Measurements from ENCODE around the gene RBM15. TPM values are rescaled to one million over a fixed set of nuclear protein-coding genes. Genes with fewer than 3 reads are reported as not detected.

The RBM15 gene
- total and polyA plus RNA-seq, 2 experiments from 2014 or later, result 20.8 to 84.0 TPM

- no peak overlapping the region for H3K4me2 ChIP-seq
- peaks cover 12% of the 10 kb centered on the region; the same call in 1 of the 2 replicates for H3K9me2 ChIP-seq (ENCODE audit: insufficient read depth)
- H2AFZ ChIP-seq, result no peak overlapping the region
- H4K20me1 ChIP-seq (replicated peaks; ENCODE audit: insufficient read depth), result no peaks in the 10 kb centered on the region
- Mint-ChIP-seq H3K4me3 (no peak overlapping the region), H3K27ac (no peak overlapping the region), H3K9me3 (no peaks in the 10 kb centered on the region), H3K4me1 (no peaks in the 10 kb centered on the region), H3K36me3 (ENCODE audit: low read depth) (no peaks in the 10 kb centered on the region), H3K27me3 (ENCODE audit: insufficient read depth, low read depth, poor library complexity) (peaks cover 9% of the 10 kb centered on the region)
- no peaks in the 10 kb centered on the region for H3K36me3 ChIP-seq (ENCODE audit: insufficient read depth)
- H3K4me3 ChIP-seq, result no peak overlapping the region
- TF ChIP-seq ZNF462 (CRISPR knock-in tag; IDR thresholded peaks at IDR 0.05) (no peak), ZNF114 (CRISPR knock-in tag; IDR thresholded peaks at IDR 0.05) (no peak), EZH2 (IDR thresholded peaks at IDR 0.05; ENCODE audit: low read depth, unreplicated experiment) (no peak), NANOG (IDR thresholded peaks at IDR 0.05; ENCODE audit: borderline replicate concordance) (no peak), STAT1 (IDR thresholded peaks at IDR 0.05; ENCODE audit: unreplicated experiment) (no peak)
- ATAC-seq, result no peak
- DNase-seq (ENCODE audit: low spot score), result no peak
- no peaks in the 10 kb centered on the region for H3F3A ChIP-seq (replicated peaks; ENCODE audit: low read depth)
- no peaks in the 10 kb centered on the region for H3K79me2 ChIP-seq (replicated peaks; ENCODE audit: insufficient read depth)
- no peaks in the 10 kb centered on the region for H3K27me3 ChIP-seq (ENCODE audit: insufficient read depth)
- H3K4me1 ChIP-seq (ENCODE audit: insufficient read depth), result no peaks in the 10 kb centered on the region
- no peak overlapping the region for H3K27ac ChIP-seq (ENCODE audit: low read depth)
Observed at GRCh38 chr1:110302836-110303235, 36.3 kb upstream of the RBM15 start.

- no peaks in the 10 kb centered on the region for H3F3A ChIP-seq (replicated peaks; ENCODE audit: low read depth)
- TF ChIP-seq ZNF114 (CRISPR knock-in tag; IDR thresholded peaks at IDR 0.05) (no peak), ETS1 (IDR thresholded peaks at IDR 0.05) (no peak), CTCF (conservative IDR thresholded peaks at IDR 0.05; ENCODE audit: low read depth in 2 of 2) (no peak), JUNB (IDR thresholded peaks at IDR 0.05; ENCODE audit: unreplicated experiment) (no peak), CREB1 (CRISPR knock-in tag; IDR thresholded peaks at IDR 0.05; ENCODE audit: low read depth) (no peak), ZNF331 (CRISPR knock-in tag; IDR thresholded peaks at IDR 0.05; ENCODE audit: low read depth) (no peak), EZH2 (IDR thresholded peaks at IDR 0.05; ENCODE audit: low read depth, unreplicated experiment) (no peak), NANOG (IDR thresholded peaks at IDR 0.05; ENCODE audit: borderline replicate concordance) (no peak), POLR2AphosphoS5 (IDR thresholded peaks at IDR 0.05; ENCODE audit: low read depth) (no peak), EZH2phosphoT487 (IDR thresholded peaks at IDR 0.05; ENCODE audit: unreplicated experiment) (no peak)
- Mint-ChIP-seq H3K4me3 (no peak overlapping the region), H3K27ac (no peak overlapping the region), H3K27me3 (ENCODE audit: insufficient read depth, low read depth, poor library complexity) (peaks cover 8% of the 10 kb centered on the region), H3K9me3 (no peaks in the 10 kb centered on the region), H3K4me1 (no peaks in the 10 kb centered on the region; the same call in 2 of the 3 replicates), H3K36me3 (ENCODE audit: low read depth) (no peaks in the 10 kb centered on the region)
- no peaks in the 10 kb centered on the region for H4K20me1 ChIP-seq (replicated peaks; ENCODE audit: insufficient read depth)
- DNase-seq (ENCODE audit: low spot score) (no peak), ATAC-seq (no peak)
- H2AFZ ChIP-seq, result no peak overlapping the region
- H3K4me3 ChIP-seq, result no peak overlapping the region
- H3K4me2 ChIP-seq, result no peak overlapping the region
- H3K4me1 ChIP-seq (ENCODE audit: insufficient read depth), result 0 out of 2 replicates have a peak, but pooled peaks cover 6% of the 10 kb centered on the region
- no peaks in the 10 kb centered on the region for H3K79me2 ChIP-seq (replicated peaks; ENCODE audit: insufficient read depth)
- H3K27me3 ChIP-seq (ENCODE audit: insufficient read depth), result no peaks in the 10 kb centered on the region
- no peaks in the 10 kb centered on the region for H3K36me3 ChIP-seq (ENCODE audit: insufficient read depth)
- no peak overlapping the region for H3K27ac ChIP-seq (ENCODE audit: low read depth)
- H3K9me2 ChIP-seq (ENCODE audit: insufficient read depth), result peaks cover 12% of the 10 kb centered on the region; the same call in 1 of the 2 replicates
Observed at GRCh38 chr1:110305900-110306420, 33.2 kb upstream of the RBM15 start.
